Tongue (tissue), 2 donors: Measurements from ENCODE around the gene THSD8. TPM values are rescaled to one million over a fixed set of nuclear protein-coding genes. Genes with fewer than 3 reads are reported as not detected.
A peak's percentile ranks its signal among the peaks of the same experiment; 100 is the strongest.
"Not testable (repeated sequence)": the region's sequence is repeated elsewhere in the genome, so short reads cannot be mapped to it uniquely, and the experiment has no call there.

Source experiments
- DNase-seq: peaks from one replicate; pipeline ENCODE4 v3.0.0-alpha.2; 2015
- total RNA-seq: library from RNA; depleted of rRNA; stranded (reverse); fragments of >200 nt; gene quantifications from one replicate; pipeline ENCODE4 v1.2.3, GENCODE V29; 2014

Gene THSD8
- total RNA-seq, 1 donor from 2014 or later, result not detected

DNA sequence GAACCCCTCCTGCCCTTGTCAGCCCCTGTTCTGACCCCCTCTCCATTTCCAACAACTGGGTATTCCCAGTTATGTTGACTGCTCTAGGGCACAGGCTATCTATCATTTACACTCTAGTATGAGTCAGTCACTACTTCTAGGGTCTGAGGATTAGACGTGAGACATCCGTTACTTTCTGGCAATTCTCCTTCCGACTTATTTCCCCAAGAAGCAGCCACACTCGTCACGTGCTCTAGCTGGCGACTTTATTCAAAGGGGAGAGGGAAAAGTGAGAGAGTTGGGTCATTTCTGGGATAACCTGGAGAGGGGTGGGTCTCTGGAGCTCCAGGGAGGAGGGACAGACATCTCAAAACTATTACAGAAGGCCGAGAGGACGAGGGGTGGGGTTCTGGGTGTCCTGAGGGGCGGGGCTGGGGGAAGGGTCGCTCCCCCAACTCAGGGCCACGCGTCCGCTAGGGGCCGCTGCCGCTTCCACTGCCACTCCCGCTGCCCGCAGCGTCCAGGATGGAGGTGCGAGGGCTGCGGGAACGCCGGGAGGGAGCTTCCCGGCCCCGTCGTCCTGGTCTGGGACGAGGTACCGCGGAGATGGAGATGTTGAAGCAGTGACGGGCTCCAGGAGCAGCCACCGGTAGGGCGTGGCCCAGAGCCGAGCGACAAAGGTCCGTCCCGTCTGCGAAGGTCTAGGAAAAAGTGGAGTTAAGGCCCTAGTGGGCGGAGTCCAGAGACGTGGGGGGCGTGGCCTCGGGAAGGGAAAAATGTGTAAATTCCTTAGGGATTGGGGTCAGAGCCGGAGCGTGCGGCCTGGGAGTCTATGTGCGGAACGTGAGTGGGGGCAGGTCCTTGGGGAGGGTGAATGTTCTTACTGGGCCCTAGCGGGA lies 23.6 kb downstream of the THSD8 start:
- no peak for DNase-seq

DNA sequence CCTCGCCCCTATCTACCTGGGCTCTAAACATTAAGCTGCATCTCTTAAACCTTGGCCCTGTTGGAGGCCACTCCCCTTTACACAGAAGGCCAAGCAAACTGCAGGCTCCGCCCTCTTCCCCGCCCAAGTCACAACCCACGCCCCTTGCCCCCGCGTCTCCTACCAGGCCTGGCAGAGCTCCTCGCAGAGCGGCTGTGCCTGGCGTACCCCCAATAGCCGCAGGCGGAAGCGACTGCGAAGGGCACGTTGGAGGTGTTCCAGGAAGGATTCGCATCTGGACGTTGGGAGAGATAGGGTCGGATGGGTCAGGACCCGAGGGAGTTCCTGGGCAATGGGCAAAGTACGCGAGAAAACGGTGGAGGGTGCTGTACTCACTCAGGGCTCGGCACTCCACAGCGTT lies 26.6 kb downstream of the THSD8 start:
- no peak for DNase-seq

DNA sequence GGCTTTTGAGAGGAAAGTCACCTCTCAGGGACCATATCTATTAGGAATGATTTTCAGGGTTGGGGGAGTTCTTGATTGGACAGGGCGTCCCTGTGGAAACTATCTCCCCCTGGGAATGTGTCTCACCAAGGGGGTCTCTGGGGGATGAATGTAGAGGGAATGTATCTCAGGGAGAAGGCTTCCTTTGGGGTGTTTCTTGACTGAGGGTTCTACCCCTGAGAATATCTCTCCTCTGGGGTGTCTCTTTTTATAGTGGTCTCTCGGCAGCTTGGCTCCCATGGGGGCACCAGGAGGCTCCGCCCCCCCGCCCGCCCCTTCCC lies 31.5 kb downstream of the THSD8 start:
- DNase-seq, result no peak

DNA sequence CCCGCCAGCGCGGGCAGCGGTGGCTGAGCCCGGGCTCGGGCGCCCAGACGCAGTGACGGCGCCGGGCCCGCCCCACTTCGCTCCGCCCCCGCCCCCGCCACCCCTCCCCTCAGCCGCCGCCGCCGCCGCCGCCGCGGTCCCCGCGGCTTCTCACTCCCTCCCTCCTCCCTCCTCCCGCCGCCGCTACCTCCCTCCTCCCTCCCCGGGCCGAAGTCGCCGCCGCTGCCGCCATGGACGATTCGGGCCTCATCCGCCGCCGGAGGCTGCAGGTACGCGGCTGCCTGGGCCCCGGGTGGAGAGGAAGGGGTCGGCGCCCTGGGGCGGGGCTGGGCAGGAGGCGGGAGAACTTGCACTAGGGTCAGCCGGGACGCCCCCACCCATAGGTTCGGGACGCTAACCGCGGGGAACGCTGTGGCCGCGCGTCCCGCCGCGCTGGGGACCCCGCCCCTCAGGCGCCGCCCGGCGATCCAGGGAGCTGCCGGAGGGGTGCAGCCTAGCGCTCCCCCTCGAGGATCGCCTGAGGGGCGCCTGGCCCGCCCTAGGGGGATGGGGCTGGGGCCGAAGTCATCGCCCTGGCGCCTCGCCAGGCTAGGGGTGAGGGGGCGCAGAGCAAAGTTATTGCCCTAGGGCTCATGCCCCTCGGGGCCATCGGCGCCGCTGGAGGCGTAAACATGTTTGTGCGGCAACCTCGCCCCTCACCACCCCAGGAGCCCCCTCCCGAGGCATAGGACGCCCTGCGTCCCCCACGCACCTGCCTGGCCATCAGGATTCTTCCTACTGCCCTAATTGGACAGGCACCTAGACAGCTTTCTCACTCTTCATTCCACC lies 32.1 kb downstream of the THSD8 start:
- DNase-seq, result no peak

DNA sequence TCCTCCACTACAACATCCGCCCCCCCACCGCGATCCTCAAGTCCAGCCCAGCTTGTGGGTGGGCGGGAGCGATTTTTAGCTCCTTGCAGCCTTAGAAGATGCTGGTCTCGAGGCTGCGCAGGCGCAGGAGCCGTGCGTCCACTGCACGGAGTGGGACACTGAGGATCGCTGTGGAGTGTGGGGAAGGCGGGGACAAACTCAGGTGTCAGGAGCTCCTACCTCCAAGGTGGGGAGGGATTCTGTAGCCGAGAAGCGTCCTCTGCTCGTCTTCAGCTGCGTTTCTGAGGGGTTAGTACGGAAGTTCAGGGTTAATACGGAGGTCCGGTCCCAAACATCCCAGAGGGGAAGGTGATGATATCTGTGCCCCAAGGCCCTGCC lies 32.7 kb downstream of the THSD8 start, which contains the start of gene RTBDN:
Gene RTBDN, minus strand, starts transcription at position 14 of the 378 bp plus-strand sequence. CDS start 4,600 bp downstream, outside the sequence.
- DNase-seq, result no peak

DNA sequence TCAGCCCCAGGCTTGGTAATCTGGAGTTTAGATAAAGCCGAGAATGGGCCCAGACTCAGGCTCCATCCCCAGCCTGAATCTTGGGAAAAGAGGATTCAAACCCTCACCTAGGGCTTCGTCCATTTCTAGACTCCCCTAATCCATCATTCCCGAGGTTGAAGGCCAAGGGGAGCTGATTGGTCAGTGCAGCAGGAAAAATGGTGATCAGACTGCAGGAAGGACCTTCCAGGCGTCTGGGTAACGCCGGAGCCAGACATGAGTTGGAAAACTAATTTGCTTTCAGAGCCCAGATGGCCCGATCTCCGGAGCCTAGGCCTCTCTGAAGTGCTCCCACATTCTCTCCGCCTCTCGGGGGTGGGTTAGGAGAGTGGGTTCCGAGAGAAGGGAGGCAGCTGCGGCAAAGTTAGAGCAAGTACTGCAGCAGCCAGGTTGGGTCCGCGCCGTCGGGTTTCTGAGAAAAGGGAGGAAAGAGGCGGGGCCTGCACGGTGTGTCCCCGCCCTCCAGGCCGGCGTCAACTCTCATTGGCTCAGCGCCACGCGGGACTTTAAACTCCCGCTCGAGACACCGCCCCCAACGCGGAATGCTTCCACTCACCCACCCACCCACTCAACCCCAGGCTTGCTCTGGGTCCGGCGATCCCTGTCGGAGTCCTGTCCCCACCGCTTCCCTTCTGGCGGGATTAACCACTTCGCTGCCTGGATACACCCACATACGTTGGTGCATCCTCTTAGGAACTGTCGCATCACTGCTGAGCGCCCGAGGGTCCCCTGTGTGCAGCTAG lies 33.3 kb downstream of the THSD8 start:
- DNase-seq, result peak; percentile 32

DNA sequence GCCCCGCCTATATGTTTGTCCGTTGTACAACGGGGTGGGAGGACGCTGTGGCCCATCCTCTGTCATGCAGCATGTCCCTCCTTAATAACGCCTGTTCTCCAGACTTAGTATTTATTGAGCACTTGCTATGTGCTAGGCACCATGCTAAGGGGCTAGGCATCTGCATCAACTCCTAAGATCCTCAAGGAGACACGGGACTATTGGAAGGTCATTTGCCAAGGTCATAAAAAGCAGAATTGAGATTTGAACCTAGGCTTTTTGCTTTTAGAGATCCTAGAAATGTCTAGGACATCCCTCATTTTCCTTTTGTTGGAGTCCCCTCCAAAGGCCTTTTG lies 34.6 kb downstream of the THSD8 start:
- no peak for DNase-seq

DNA sequence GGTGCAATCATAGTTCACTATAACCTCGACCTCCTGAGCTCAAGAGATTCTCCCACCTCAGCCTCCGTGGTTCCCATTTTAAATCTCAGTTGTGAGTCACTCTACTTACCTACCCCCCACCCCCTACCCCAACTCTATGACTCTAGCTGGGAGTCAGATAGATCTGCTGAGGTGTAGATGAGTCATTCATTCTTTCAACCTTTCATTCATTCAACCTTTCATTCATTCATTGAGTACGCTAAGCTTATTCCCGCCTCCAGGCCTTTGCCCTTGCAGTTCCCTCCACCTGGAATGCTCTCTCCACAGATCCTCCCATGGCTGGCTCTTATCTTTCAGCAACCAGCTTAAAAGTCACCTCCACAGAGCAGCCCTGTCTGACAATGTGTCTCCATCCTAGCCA lies 35.4 kb downstream of the THSD8 start:
- DNase-seq, result no peak

DNA sequence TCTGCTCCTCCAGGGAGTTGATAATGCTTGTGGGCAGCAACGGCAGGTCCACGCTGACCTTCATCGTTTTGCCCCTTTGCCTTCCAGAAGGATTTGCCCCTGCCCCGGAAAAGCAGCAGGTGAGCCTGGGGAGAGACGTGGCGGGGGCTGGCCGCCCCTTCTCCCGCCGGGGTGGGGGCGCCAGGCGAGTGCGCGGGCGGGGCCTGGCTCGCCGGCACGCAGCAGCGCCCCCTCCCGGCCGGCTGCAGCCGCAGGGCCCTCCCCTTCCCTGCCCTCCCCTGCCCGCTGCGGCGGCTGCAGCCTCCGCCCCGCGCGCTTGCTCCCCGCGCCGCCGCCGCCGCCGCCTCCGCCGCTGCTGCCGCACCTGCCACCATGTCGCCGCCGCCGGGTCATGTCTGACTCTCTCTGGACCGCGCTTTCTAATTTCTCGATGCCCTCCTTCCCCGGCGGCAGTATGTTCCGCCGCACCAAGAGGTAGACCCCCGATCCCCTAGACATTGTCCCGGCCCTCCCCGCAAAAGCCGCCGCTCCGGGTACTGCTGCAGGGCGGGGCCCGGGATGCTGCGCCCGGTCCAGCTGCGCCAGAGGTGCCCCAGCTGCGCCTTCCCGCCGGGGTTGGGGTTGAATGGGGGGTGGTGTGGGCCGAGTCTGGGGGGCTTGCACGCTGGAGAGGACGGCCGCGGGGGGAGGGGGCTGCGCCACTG lies 36.5 kb downstream of the THSD8 start, which contains the start of gene MAST1:
Gene MAST1, plus strand, starts transcription at position 334 of the 704 bp plus-strand sequence. Its CDS starts 58 bp downstream, at position 392.
- DNase-seq, result peak; percentile 56

DNA sequence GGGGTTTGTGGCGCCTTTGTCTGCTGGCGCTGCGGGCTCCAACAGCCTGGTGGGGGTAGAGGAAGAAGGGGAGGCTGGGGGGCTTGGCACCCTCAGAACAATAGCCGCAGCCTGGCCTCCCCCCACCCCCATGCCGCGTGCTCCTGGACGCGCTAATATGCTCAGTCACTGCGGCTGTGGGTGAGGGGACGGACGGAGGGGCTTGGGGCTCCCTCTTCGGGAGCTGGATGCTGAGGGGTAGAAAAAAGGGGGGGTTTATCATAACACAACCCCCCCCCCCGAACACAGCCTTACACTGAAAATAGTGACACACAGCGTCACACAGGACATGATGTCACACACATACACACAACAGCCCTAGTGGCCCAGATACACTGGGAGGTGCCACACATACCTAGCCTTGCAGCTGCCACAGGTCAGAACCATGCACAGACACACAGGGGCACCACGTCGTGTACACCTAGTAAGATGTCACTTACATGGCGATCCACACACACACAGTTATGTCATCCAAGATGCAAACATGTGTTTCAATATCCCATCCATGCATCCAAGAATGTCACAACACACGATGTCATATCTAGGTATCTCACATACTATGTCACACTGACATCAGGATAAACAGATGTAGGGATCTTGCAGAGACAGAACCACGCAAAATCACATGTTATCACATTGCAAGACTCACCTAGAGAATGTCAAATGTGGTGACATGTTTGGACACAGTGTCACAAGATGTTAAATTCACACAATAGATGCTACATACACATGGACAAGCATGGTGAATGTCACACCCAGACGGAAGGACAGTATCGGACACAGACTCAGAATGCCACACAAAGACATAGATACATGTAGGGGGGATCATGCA lies 37.3 kb downstream of the THSD8 start:
- no peak for DNase-seq

DNA sequence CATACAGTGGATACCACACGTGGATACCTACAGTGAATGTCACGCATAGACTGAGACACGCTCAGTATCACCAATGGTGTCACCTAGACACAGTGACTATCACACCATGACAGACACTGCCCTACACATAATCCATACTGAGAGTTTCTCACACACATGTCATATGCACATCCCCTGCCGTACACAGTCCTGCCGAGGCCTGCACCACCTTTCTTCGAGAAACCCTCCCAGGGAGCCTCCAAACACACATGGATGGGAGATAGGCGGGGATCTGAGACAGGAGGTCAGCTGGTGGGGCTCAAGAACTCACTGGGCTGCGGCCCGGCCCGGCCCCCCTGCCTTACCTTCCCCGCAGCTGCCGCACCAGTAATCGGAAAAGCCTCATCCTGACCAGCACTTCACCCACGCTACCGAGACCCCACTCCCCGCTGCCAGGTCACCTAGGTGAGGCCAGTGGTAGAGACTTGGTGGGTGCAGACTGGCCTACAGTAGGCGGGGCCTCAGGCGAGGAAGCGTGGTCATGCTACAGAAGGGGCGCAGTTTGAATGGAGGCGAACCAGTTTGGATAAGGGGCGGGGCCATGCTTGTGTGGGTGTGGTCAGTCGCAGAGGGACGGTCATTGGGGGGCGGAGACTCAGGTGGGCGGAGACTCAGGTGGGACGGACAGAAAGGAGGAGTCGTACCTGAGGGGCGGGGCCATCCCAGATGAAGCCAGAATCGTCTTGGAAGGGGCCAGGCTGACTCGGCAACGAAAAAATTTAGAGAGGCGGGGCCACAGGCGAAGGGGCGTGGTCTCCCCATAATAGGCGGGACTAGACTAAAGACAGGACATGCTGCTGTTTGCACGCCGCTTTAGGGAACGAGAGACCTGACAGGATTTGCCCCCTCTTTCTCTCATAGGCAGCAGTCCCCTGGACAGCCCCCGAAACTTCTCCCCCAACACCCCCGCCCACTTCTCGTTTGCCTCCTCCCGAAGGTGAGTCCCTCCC lies 38.5 kb downstream of the THSD8 start:
- DNase-seq, result peak; percentile 56

DNA sequence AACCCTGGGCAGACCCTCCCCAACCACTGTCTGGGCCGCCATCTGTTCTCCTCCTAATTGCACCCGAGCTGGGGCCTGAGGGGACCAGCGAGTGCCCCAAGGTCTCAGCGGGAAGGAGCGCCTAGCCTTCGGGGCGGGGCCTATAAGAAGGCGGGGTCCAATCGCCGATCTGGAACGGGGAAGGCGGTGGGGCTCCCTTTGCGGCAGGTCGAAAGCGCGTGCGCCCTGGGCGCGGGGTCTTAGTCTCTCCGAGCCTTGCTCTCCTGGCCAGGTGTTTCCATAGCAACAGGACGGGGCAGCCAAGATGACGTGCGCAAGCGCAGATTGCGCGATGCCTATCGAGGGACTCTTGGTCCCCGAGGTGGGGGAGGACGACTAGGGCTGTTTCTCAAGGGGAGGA lies 39.2 kb downstream of the THSD8 start:
- peak; percentile 34 for DNase-seq

DNA sequence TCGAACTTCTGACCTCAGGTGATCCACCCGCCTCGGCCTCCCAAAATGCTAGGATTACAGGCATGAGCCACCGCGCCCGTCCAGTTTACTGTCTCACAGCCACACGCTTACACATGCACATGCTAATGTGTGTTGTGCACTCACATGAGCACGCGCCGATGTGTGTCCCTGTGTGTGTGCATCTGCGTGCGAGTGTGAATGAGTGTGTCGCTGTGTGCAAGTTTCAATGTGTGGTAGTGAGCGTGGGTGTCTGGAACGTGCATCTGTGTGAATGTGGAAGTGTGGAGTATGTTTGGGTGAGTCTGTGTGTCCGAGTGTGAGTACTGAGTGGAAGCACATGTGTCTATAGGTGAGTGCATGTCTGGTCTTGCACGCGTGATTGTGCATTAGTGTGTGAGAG lies 40.6 kb downstream of the THSD8 start:
- no peak for DNase-seq

DNA sequence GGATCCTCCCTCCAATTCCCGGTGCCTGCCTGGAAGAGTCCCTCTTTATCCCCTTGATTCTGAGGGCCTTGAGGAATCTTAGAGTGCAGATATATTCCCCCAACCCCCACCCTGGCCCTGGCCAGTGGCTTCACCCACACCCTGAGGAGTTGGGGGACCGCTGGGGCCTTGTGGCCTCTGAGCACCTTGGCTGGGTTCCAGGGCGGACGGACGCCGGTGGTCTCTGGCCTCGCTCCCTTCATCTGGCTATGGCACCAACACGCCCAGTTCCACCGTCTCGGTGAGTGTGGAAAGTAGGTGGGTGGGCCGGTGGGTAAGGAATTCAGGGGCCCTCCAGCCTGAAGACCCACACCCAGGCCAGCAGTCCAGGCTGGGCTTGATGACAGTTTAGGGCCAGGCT lies 41.5 kb downstream of the THSD8 start:
- DNase-seq, result no peak

DNA sequence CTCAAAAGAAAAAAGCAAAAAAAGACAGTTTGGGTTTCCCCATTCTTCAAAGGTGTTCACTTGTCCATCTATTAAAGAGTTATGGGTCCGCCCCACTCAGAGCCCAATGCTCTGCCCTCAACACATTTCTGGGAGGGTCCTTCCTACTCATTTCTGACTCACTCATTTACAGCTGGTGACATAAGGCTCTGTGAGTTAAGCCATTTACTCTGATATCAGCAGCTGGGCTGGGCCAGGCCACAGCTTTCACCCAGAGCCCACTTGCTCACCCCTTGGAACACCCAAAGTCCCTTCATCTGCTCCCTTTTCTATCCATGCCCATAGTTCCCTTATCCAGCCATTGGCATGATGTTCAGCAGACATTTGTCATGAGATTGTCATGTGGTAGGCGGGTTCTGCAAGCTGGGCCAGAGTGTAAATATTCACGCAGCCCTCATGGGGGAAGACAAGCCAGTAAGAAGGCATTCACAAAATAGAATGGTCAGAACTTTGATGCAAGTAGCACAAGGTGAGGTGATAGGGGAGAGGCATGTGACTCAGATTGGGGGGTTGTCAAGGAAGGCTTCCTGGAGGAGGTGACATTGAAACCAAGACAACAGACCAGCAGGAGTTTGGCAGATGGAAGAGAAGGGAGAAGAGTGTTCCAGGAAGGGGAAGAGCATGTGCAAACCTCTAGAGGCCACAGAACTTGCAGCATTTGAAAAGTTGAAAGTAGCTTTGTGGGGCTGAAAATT lies 42.3 kb downstream of the THSD8 start:
- DNase-seq, result no peak

DNA sequence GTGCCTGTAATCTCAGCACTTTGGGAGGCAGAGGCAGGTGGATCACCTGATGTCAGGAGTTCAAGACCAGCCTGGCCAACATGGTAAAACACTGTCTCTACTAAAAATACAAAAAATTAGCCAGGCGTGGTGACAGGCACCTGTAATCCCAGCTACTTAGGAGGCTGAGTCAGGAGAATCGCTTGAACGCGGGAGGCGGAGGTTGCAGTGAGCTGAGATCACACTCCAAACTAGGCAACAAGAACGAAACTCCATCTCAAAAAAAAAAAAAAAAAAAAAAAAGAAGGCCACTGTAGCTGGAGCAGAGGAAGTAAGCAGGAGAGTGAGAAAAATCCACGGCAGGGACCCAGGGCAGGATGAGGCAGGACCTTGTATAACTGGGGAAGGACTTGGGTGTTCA lies 44.7 kb downstream of the THSD8 start:
- DNase-seq, result not testable (repeated sequence)

DNA sequence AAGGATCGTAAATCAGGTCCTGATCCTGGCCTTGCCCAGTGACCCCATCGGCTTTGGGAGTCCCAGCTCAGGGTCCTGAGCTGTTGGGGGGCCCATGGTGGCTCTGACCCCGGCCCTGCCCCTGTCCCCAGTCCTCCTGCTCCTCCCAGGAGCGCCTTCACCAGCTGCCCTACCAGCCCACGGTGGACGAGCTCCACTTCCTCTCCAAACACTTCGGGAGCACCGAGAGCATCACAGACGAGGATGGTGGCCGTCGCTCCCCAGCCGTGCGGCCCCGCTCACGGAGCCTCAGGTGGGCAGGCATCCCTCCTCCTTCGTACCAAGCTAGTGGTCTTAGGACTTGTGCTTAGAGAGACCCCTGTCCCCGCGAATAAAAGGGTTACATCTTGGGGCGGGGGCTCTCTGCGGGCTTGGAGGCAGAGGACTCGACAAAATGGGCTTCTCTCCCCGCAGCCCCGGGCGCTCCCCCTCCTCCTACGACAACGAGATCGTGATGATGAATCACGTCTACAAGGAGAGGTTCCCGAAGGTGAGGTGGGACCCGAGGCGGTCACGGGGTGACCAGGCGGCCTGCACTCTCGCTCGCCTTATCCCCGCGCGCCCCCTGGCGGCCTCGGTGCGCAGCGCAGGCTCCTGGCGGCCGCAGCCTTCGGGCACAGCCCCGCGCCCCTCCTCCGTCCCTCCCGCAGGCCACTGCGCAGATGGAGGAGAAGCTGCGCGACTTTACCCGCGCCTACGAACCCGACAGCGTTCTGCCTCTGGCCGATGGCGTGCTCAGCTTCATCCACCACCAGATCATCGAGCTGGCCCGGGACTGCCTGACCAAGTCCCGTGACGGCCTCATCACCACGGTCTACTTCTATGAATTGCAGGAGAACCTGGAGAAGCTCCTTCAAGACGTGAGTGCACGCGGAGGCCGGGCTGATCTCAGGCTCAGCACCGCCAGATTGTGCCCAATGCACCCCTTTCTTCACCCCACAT lies 45.6 kb downstream of the THSD8 start:
- peak; percentile 86 for DNase-seq
